OCI-M1 (cell line): ENCODE data around the gene TRIM7.
"Not testable (repeated sequence)": the region's sequence is repeated elsewhere in the genome, so short reads cannot be mapped to it uniquely, and the experiment has no call there.

Experiments
- DNase-seq: peaks from one replicate; lab custom pipeline; 2025; lab: John Stamatoyannopoulos, UW

TRIM7 gene

GRCh38 chr5:181212934-181213333 is 7.9 kb upstream of the TRIM7 start:
- DNase-seq, result no peak

- no peak for DNase-seq
Observed at GRCh38 chr5:181212080-181212479, 7.1 kb upstream of the TRIM7 start.

- no peak for DNase-seq
Observed at GRCh38 chr5:181211208-181211607, 6.2 kb upstream of the TRIM7 start.

- DNase-seq, result not testable (repeated sequence)
Observed at GRCh38 chr5:181210698-181211097, 5.7 kb upstream of the TRIM7 start.

DNA sequence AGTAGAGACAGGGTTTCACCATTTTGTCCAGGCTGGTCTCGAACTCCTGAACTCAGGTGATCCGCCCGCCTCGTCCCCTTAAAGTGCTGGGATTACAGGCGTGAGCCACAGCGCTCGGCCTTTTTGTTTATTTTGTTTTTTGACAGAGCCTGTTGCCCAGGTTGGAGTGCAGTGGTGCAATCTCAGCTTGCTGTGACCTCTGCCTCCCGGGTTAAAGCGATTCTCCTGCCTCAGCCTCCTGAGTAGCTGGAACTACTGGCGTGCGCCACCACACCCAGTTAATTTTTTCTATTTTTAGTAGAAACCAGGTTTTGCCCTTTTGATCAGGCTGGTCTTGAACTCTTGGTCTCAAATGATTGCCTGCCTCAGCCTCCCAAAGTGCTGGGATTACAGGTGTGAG is 5.2 kb upstream of the TRIM7 start:
- DNase-seq, result not testable (repeated sequence)

- DNase-seq, result not testable (repeated sequence)
Observed at GRCh38 chr5:181209006-181209405, 4.0 kb upstream of the TRIM7 start.

GRCh38 chr5:181207960-181208253 is 2.9 kb upstream of the TRIM7 start:
- DNase-seq, result no peak

DNA sequence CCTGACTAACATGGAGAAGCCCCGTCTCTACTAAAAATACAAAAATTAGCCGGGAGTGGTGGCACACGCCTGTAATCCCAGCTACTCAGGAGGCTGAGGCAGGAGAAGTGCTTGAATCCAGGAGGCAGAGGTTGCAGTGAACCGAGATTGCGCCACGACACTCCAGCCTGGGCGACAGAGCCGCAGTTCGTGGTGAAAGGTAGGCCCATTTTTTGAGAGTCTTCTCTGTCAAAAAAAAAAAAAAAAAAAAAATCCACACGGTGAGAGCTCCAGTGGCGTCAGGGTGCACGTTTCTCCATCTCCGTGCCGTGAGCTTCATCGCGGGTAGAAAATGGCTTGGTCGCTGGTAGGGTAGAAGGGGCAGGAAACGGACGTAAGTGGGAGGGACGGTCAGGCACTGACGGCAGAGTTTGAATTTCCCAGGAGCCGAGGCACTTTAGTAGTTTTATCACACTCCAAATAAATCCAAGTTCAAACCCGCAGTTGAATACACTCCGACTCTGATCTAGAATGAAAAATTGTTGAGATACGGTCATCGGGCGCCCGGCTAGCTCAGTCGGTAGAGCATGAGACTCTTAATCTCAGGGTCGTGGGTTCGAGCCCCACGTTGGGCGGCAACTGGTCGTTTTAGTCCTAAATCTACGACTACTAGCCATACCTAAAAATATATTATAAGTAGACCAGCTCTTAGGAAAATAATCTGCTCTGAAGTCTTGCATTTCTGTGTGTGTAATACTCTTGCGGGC is 2.4 kb upstream of the TRIM7 start:
- no peak for DNase-seq

DNA sequence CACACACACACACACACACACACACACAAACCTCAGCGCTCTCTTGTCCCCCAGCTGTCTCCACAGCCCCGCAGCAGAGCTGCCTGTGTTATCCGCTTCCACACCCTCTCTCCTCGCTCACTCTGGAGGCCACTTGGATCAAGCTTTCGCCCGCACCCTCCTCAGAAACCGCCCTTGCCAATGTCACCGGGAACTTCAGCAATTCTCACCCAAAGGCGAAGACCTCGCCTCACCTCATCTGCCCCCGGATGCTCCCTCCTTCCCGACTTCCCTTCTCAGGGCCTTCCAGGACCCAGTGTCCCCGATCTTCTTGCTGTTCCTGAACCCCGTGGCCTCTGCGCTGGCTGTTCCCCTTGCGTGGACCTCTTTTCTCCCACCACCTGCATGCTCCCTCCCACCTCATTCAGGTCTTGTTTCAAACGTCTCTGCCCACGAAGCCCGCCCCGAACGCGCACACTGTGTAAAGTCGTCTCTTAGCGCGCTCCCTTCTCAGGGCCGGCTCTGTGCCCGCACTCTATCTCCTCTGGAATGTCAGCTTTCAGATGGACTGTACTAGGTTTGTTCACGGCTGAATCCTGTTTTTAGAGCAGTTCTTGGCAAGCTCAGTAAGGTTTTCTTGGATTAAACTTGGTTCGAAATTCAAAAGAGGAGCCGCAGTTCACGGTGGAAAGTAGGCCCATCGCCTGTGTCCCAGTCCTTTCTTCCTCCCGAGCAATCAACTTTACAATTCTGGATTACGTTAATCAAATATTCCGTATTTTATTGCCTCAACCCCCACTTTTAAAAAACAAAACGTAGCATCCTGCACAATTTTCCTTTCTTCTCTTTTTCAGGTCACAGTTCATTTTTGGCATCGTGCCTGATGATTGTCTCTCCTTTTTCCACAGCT is 1.0 kb upstream of the TRIM7 start:
- no peak for DNase-seq

- no peak for DNase-seq
Observed at GRCh38 chr5:181204113-181204825, 727 bp downstream of the TRIM7 start.

DNA sequence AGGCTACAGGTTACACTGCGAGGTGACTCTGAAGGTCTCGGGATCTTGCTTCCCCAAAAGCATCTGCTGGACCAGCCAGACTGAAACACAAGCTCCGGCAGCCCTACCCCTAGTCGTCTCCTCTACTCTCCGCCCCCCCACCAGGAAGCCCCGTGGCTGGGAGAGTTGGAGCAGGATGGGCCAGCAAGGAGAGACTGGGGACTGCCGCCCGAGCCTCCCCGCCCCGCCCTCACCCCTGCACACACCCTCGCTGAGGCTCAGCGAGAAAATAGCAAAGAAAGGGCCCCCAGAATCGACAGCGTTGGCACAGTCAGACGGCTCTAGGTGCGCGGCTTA is 1.3 kb downstream of the TRIM7 start:
- no peak for DNase-seq

GRCh38 chr5:181203093-181203711 is 1.8 kb downstream of the TRIM7 start:
- DNase-seq, result no peak

DNA sequence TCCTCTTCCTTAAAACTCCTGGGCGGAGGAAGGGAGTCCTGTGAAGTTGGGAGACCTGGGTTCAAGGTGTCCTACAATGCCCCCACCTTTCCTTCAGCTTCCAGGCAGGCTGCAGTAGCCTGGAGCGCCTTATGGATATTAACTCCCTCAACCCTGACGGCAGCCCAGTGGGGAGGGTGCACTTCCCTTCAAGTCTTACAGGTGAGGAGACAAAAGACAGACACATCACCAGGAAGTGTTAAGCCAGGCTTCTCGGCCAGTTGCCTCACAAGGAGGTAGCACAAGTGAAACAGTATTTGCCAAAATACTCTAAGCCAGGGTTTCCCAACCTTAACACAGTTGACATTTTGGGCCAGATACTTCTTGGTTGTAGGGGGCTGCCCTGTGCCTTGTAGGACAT is 4.2 kb downstream of the TRIM7 start:
- DNase-seq, result no peak

GRCh38 chr5:181199881-181200638 is 4.9 kb downstream of the TRIM7 start:
- no peak for DNase-seq

DNA sequence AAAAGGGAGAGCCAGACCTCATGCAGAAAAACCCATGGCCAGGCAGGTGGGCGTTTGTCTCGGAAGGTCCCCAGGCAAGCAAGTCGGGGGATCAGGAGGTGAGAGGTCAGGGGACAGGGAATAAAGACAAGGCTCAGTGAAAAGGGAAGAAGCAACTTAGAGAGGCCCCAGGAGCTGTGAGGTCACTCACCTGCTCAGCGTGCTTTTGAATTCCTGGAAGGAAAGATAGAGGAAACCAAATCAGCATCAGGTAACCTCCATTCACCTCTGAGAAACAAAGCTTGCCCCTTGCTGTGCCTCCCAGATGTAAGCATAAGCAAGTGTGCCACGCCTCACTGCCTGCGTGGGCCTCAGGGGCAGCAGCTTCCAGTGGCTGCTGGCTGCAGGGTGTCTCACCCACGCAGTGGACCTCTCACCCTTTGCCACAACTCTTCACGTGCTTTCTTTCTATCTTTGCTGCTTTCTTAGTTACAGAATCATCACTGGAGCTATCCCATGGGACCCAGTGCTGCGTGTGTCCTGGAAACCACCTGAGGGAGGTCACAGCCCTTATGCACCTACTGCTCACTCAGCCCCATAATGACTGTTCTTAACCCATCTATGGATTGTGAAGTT is 6.0 kb downstream of the TRIM7 start:
- DNase-seq, result no peak

GRCh38 chr5:181198106-181198685 is 6.8 kb downstream of the TRIM7 start:
- no peak for DNase-seq

- DNase-seq, result no peak
Observed at GRCh38 chr5:181197326-181197951, 7.6 kb downstream of the TRIM7 start.

DNA sequence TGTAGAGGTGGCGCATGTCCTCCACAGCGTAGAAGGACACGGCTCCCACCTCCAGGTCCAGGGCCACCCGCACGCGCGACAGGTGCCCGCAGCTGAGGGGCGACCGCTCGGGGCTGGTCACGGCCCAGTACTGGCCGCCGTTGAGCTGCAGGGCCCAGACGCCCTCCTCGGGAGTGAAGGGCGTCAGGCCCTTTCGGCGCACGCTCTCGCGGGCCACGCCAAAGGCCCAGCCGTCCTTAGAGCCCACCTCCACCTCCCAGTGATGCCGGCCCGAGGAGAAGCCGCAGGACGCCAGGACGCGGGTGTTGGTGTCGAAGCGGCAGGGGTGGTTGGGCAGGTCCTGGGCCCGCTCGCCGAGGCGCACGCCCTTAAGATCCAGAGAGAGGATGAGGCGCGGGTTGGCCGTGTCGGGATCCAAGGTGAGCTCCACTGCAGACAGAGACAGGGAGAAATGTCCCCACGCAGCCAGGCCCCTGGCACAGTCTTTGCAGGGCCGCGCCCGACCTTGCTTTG is 9.7 kb downstream of the TRIM7 start:
- no peak for DNase-seq

- DNase-seq, result no peak
Observed at GRCh38 chr5:181194489-181195248, 10.3 kb downstream of the TRIM7 start.
